Tibial nerve (tissue), 4 donors: ENCODE measurements around the gene DGKH.

Source experiments
- CTCF ChIP-seq, 5 experiments: fragments of 200-600 bp in 3 of 5; fragments of 450-650 bp in 2 of 5; sonication (generic) in 3 of 5; IDR thresholded peaks; one replicate each; pipeline ENCODE4 v1.5.1; 2016 to 2019; ENCODE audit warnings: antibody characterized with exemption in 5 of 5, mild to moderate bottlenecking in 3 of 5, moderate library complexity in 2 of 5
- EP300 ChIP-seq, 2 donors: sonication (generic); formaldehyde crosslinking; IDR thresholded peaks; one replicate each; pipeline ENCODE4 v1.6.1; 2017; ENCODE audit warnings: antibody characterized with exemption in 2 of 2, mild to moderate bottlenecking in 1 of 2
- POLR2A ChIP-seq, 2 donors: fragments of 450-650 bp; IDR thresholded peaks; one replicate each; pipeline ENCODE4 v1.6.1; 2017; ENCODE audit warnings: antibody characterized with exemption in 2 of 2, mild to moderate bottlenecking in 2 of 2, moderate library complexity in 2 of 2

- TF ChIP-seq CTCF (IDR thresholded peaks at IDR 0.05) (no peak), EP300 (IDR thresholded peaks at IDR 0.05) (no peak), POLR2A (IDR thresholded peaks at IDR 0.05) (no peak)
These were observed 232.1 kb downstream of the DGKH start for GRCh38 chr13:42280537-42280936.
